ENCODE measurements around the gene RGS4. TPM values are rescaled to one million over a fixed set of nuclear protein-coding genes. Genes with fewer than 3 reads are reported as not detected.

RGS4 gene
- total RNA-seq, 1 experiment from 2014 or later = 3.2 TPM

DNA sequence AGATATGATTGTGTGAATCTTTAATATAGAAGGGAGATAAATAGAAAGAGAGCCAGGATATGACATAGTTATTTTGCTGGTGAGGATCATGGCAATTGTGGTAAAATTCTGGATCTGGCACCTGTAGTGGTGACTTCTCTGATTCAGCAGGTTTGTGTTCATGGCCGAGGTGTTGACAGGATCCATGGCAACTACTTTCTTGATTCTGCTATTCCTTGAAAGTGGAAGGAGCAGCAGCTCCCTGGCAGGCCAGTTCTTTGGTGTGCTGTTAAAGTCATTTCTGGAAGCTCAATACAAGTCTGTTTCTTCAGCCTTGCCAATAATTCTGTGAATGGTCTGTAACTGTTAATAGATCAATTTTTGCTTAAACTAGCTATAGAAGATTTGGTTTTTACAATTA is 33.4 kb downstream of the RGS4 start (continued):
- TF ChIP-seq ZNF138 (CRISPR knock-in tag; conservative IDR thresholded peaks at IDR 0.05) (no peak), FOXK1 (CRISPR knock-in tag; IDR thresholded peaks at IDR 0.05) (no peak), ZNF423 (CRISPR knock-in tag; IDR thresholded peaks at IDR 0.05) (no peak)
- TF ChIP-seq, protein P1, sequence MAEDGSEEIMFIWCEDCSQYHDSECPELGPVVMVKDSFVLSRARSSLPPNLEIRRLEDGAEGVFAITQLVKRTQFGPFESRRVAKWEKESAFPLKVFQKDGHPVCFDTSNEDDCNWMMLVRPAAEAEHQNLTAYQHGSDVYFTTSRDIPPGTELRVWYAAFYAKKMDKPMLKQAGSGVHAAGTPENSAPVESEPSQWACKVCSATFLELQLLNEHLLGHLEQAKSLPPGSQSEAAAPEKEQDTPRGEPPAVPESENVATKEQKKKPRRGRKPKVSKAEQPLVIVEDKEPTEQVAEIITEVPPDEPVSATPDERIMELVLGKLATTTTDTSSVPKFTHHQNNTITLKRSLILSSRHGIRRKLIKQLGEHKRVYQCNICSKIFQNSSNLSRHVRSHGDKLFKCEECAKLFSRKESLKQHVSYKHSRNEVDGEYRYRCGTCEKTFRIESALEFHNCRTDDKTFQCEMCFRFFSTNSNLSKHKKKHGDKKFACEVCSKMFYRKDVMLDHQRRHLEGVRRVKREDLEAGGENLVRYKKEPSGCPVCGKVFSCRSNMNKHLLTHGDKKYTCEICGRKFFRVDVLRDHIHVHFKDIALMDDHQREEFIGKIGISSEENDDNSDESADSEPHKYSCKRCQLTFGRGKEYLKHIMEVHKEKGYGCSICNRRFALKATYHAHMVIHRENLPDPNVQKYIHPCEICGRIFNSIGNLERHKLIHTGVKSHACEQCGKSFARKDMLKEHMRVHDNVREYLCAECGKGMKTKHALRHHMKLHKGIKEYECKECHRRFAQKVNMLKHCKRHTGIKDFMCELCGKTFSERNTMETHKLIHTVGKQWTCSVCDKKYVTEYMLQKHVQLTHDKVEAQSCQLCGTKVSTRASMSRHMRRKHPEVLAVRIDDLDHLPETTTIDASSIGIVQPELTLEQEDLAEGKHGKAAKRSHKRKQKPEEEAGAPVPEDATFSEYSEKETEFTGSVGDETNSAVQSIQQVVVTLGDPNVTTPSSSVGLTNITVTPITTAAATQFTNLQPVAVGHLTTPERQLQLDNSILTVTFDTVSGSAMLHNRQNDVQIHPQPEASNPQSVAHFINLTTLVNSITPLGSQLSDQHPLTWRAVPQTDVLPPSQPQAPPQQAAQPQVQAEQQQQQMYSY (CRISPR knock-in tag; IDR thresholded peaks at IDR 0.05) = no peak

DNA sequence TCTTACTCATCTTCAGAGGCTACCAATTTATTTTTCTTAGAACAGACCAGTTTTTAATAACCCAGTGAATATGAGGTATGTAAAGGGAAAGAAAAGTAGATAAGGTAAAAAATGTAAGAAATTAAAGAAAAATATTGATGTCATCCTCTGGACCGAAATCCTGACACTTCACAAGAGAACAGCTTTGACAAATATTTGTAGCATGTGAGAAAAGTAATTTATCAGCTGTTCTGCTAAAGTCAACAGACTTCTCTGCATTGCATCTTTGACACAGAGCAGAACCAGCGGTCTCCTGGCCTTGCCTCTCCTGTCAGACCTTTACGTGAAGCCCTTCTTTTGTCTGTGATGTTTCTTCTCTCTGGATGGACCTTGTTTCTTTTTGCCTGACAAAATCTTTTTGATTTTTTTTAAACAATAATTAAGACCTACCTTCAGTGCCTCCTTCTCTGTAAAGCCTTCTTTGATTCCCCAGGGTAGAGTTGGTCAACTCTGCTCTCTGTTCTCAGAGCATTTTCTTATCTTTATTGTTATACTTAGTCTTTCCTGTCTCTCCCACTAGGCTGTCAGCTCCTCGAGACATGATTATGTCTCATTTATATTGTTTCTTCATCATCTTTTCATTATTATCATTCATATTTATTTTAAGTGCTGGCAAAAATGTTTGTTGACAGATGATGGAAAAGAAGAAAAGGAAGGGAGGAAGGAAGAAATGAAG is 35.4 kb downstream of the RGS4 start:
- TF ChIP-seq ZNF263 (CRISPR knock-in tag; IDR thresholded peaks at IDR 0.05; ENCODE audit: low read depth) = no peak
- no peak for TF ChIP-seq NR1H2 (CRISPR knock-in tag; IDR thresholded peaks at IDR 0.05)
- TF ChIP-seq, protein P2, sequence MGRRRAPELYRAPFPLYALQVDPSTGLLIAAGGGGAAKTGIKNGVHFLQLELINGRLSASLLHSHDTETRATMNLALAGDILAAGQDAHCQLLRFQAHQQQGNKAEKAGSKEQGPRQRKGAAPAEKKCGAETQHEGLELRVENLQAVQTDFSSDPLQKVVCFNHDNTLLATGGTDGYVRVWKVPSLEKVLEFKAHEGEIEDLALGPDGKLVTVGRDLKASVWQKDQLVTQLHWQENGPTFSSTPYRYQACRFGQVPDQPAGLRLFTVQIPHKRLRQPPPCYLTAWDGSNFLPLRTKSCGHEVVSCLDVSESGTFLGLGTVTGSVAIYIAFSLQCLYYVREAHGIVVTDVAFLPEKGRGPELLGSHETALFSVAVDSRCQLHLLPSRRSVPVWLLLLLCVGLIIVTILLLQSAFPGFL (CRISPR knock-in tag; IDR thresholded peaks at IDR 0.05; ENCODE audit: borderline replicate concordance) = no peak
- TF ChIP-seq TEAD1 (CRISPR knock-in tag; IDR thresholded peaks at IDR 0.05) = no peak
- Mint-ChIP-seq H3K36me3 (peaks cover 6% of the 10 kb centered on the region), H3K4me1 (no peaks in the 10 kb centered on the region), H3K27me3 (ENCODE audit: low read depth) (no peaks in the 10 kb centered on the region; the same call in none of the 2 replicates), H3K4me3 (no peak overlapping the region), H3K27ac (no peak overlapping the region), H3K9me3 (peaks cover 23% of the 10 kb centered on the region)
- DNase-seq (ENCODE audit: low spot score) = no peak
- no peak for ATAC-seq
- POLR2A ChIA-PET = no interaction called here
- CTCF ChIA-PET = no interaction called here

DNA sequence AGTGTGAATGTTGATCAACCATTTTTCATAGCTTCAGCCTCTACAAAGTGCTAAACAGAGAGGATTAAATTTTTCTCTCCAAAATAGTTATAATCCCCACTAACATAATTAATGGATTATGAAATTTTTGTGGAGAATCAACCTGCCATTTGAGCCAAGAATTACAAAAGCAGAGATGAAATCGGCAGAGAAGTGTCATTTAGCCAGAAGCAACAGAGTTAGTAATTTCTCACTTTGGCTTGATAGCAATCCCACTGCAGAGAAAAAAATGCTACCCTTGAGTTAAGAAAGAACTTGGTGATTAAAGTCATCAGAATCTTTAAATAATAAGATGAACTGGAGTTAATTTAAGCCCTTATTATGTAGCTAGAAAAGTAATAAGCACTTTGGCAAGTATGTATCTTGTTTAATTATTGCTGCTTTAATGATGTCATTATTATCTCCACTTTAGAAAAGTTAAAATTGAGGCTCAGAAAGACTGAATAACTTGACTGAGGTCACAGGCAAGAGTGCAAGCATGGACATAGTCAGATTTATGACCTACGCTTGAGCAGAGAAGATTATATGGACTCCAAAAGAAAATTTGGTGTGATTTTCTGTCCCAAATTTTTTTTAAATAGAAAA is 37.3 kb downstream of the RGS4 start:
- H3K4me1 Mint-ChIP-seq = no peaks in the 10 kb centered on the region
- H3K4me3 Mint-ChIP-seq = no peak overlapping the region
- no peaks in the 10 kb centered on the region; the same call in 1 of the 2 replicates for H3K27me3 Mint-ChIP-seq (ENCODE audit: low read depth)
- POLR2A ChIA-PET = no interaction called here
- TF ChIP-seq ZNF416 (CRISPR knock-in tag; IDR thresholded peaks at IDR 0.05) = no peak
- TF ChIP-seq ZNF317 (CRISPR knock-in tag; IDR thresholded peaks at IDR 0.05; ENCODE audit: borderline replicate concordance, low read depth) = no peak
- TF ChIP-seq ZNF396 (CRISPR knock-in tag; IDR thresholded peaks at IDR 0.05; ENCODE audit: borderline replicate concordance) = no peak
- TF ChIP-seq EMX1 (CRISPR knock-in tag; IDR thresholded peaks at IDR 0.05) = no peak
- no peak for TF ChIP-seq NR2C2 (CRISPR knock-in tag; IDR thresholded peaks at IDR 0.05)
- no peak for TF ChIP-seq GABPB1 (CRISPR knock-in tag; IDR thresholded peaks at IDR 0.05)
- no peak for TF ChIP-seq SOX15 (CRISPR knock-in tag; IDR thresholded peaks at IDR 0.05)
- no peak for DNase-seq (ENCODE audit: low spot score)
- no peak overlapping the region for H3K27ac Mint-ChIP-seq
- peaks cover 34% of the 10 kb centered on the region for H3K9me3 Mint-ChIP-seq
- CTCF ChIA-PET = no interaction called here
- ATAC-seq = no peak
- H3K36me3 Mint-ChIP-seq = peaks cover 12% of the 10 kb centered on the region

DNA sequence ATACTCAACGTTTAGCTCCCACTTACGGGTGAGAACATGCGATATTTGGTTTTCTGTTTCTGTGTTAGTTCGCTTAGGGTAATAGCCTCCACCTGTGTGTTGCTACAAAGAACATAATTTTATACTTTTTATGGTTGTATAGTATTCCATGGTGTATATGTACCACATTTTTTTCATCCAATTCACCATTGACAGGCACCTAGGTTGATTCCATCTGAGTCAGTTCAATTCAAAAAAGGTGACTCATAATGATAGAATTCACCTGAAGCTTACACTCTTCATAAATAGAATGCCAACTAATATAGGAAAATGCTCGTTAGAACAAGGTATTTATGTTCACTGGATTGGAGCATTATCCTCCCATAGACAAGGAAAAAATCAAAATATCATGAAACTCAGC is 38.5 kb downstream of the RGS4 start:
- CTCF ChIA-PET = no interaction called here

More for the DNA sequence above, 38.5 kb downstream of the RGS4 start:
- no peak overlapping the region for H3K27ac Mint-ChIP-seq
- ATAC-seq (no peak), DNase-seq (ENCODE audit: low spot score) (no peak)
- POLR2A ChIA-PET = no interaction called here
- H3K27me3 Mint-ChIP-seq (ENCODE audit: low read depth) = no peaks in the 10 kb centered on the region
- no peak overlapping the region for H3K4me3 Mint-ChIP-seq
- H3K36me3 Mint-ChIP-seq = peaks cover 12% of the 10 kb centered on the region
- H3K9me3 Mint-ChIP-seq = peaks cover 34% of the 10 kb centered on the region
- H3K4me1 Mint-ChIP-seq = no peaks in the 10 kb centered on the region
- TF ChIP-seq KAT7 (CRISPR knock-in tag; IDR thresholded peaks at IDR 0.05; ENCODE audit: borderline replicate concordance) (no peak), FOXJ3 (CRISPR knock-in tag; IDR thresholded peaks at IDR 0.05; ENCODE audit: borderline replicate concordance) (no peak)
- TF ChIP-seq, protein P3, sequence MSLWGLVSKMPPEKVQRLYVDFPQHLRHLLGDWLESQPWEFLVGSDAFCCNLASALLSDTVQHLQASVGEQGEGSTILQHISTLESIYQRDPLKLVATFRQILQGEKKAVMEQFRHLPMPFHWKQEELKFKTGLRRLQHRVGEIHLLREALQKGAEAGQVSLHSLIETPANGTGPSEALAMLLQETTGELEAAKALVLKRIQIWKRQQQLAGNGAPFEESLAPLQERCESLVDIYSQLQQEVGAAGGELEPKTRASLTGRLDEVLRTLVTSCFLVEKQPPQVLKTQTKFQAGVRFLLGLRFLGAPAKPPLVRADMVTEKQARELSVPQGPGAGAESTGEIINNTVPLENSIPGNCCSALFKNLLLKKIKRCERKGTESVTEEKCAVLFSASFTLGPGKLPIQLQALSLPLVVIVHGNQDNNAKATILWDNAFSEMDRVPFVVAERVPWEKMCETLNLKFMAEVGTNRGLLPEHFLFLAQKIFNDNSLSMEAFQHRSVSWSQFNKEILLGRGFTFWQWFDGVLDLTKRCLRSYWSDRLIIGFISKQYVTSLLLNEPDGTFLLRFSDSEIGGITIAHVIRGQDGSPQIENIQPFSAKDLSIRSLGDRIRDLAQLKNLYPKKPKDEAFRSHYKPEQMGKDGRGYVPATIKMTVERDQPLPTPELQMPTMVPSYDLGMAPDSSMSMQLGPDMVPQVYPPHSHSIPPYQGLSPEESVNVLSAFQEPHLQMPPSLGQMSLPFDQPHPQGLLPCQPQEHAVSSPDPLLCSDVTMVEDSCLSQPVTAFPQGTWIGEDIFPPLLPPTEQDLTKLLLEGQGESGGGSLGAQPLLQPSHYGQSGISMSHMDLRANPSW (CRISPR knock-in tag; conservative IDR thresholded peaks at IDR 0.05; ENCODE audit: low read depth) = no peak
- TF ChIP-seq, protein P4, sequence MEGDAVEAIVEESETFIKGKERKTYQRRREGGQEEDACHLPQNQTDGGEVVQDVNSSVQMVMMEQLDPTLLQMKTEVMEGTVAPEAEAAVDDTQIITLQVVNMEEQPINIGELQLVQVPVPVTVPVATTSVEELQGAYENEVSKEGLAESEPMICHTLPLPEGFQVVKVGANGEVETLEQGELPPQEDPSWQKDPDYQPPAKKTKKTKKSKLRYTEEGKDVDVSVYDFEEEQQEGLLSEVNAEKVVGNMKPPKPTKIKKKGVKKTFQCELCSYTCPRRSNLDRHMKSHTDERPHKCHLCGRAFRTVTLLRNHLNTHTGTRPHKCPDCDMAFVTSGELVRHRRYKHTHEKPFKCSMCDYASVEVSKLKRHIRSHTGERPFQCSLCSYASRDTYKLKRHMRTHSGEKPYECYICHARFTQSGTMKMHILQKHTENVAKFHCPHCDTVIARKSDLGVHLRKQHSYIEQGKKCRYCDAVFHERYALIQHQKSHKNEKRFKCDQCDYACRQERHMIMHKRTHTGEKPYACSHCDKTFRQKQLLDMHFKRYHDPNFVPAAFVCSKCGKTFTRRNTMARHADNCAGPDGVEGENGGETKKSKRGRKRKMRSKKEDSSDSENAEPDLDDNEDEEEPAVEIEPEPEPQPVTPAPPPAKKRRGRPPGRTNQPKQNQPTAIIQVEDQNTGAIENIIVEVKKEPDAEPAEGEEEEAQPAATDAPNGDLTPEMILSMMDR (IDR thresholded peaks at IDR 0.05) = no peak
